Neural cell (in vitro differentiated cells): ENCODE measurements around the gene L1CAM. TPM values are rescaled to one million over a fixed set of nuclear protein-coding genes. Genes with fewer than 3 reads are reported as not detected.

Source experiments
- H2AFZ ChIP-seq: fragments of 200-600, 300-800 bp; sonication (generic), shearing (Covaris generic); 2 replicates; pipeline ENCODE4 v1.6.0; 2014; ENCODE audit warnings: low read depth, mild to moderate bottlenecking, antibody characterized with exemption, low read length, moderate library complexity
- H3F3A ChIP-seq: fragments of 200-600 bp; shearing (Covaris generic); 2 replicates; pipeline ENCODE4 v1.6.1; 2016; ENCODE audit warnings: mild to moderate bottlenecking, moderate library complexity, mixed read lengths, antibody characterized with exemption, low read length; ENCODE audit not compliant: insufficient read depth, poor library complexity, severe bottlenecking
- H3K27ac ChIP-seq: fragments of 200-600, 300-800 bp; sonication (generic), shearing (Covaris generic); 2 replicates; pipeline ENCODE4 v1.5.1; 2014; ENCODE audit warnings: mild to moderate bottlenecking, low read length, moderate library complexity
- H3K27me3 ChIP-seq: fragments of 300-800, 200-600 bp; sonication (generic), shearing (Covaris generic); 2 replicates; pipeline ENCODE4 v1.6.0; 2014; ENCODE audit warnings: mild to moderate bottlenecking, low read depth, low read length, moderate library complexity; ENCODE audit not compliant: insufficient read depth
- H3K36me3 ChIP-seq: fragments of 300-800, 200-600 bp; sonication (generic), shearing (Covaris generic); 2 replicates; pipeline ENCODE4 v1.5.1; 2014; ENCODE audit warnings: mild to moderate bottlenecking, antibody characterized with exemption, low read length, moderate library complexity; ENCODE audit not compliant: insufficient read depth
- H3K4me2 ChIP-seq: fragments of 300-800, 200-600 bp; sonication (generic), shearing (Covaris generic); 2 replicates; pipeline ENCODE4 v1.6.0; 2014; ENCODE audit warnings: mild to moderate bottlenecking, low read length
- H3K4me3 ChIP-seq: fragments of 300-800, 200-600 bp; sonication (generic), shearing (Covaris generic); 2 replicates; pipeline ENCODE4 v1.5.1; 2014; ENCODE audit warnings: mild to moderate bottlenecking, low read length, moderate library complexity
- H3K79me2 ChIP-seq: fragments of 200-600 bp; shearing (Covaris generic); replicated peaks from 2 replicates; pipeline ENCODE4 v1.6.0; 2014; ENCODE audit warnings: mild to moderate bottlenecking, low read length, moderate library complexity; ENCODE audit not compliant: insufficient read depth
- H3K9ac ChIP-seq: fragments of 300-800, 200-600 bp; sonication (generic), shearing (Covaris generic); 2 replicates; pipeline ENCODE4 v1.6.1; 2016; ENCODE audit warnings: mild to moderate bottlenecking, low read length, mixed read lengths
- H3K9me2 ChIP-seq: fragments of 200-600 bp; shearing (Covaris generic); 2 replicates; pipeline ENCODE4 v1.6.1; 2016; ENCODE audit warnings: mild to moderate bottlenecking, low read length, mixed read lengths; ENCODE audit not compliant: insufficient read depth
- H3K9me3 ChIP-seq: fragments of 200-600, 300-800 bp; sonication (generic), shearing (Covaris generic); 2 replicates; pipeline ENCODE4 v1.6.1; 2016; ENCODE audit warnings: mild to moderate bottlenecking, mixed run types, low read length, moderate library complexity, mixed read lengths
- H4K20me1 ChIP-seq: fragments of 200-600 bp; shearing (Covaris generic); 2 replicates; pipeline ENCODE4 v1.6.1; 2016; ENCODE audit warnings: mild to moderate bottlenecking, mixed run types; ENCODE audit not compliant: insufficient read depth
- CTCF ChIP-seq: fragments of 450-650 bp; IDR thresholded peaks from 2 replicates; pipeline ENCODE4 v1.5.1; 2014; ENCODE audit warnings: antibody characterized with exemption, mild to moderate bottlenecking, moderate library complexity; ENCODE audit not compliant: poor library complexity, severe bottlenecking
- EP300 ChIP-seq: fragments of 450-650 bp; conservative IDR thresholded peaks from 2 replicates; pipeline ENCODE4 v1.6.1; 2014; ENCODE audit warnings: antibody characterized with exemption, mild to moderate bottlenecking, moderate library complexity; ENCODE audit not compliant: poor library complexity, severe bottlenecking
- EZH2 ChIP-seq: fragments of 200-600, 300-800 bp; shearing (Covaris generic), sonication (generic); IDR thresholded peaks from 2 replicates; pipeline ENCODE4 v1.6.1; 2014; ENCODE audit warnings: antibody characterized with exemption, low read length, borderline replicate concordance, mild to moderate bottlenecking; ENCODE audit not compliant: insufficient read depth, poor library complexity, severe bottlenecking
- MXI1 ChIP-seq: fragments of 450-650 bp; conservative IDR thresholded peaks from 2 replicates; pipeline ENCODE4 v1.6.1; 2014; ENCODE audit warnings: antibody characterized with exemption, mild to moderate bottlenecking; ENCODE audit not compliant: poor library complexity, severe bottlenecking
- POLR2AphosphoS5 ChIP-seq: IDR thresholded peaks from 2 replicates; pipeline ENCODE4 v1.6.1; 2012
- RAD21 ChIP-seq: fragments of 450-650 bp; conservative IDR thresholded peaks from 2 replicates; pipeline ENCODE4 v1.6.1; 2014; ENCODE audit warnings: antibody characterized with exemption, mild to moderate bottlenecking, moderate library complexity
- REST ChIP-seq: IDR thresholded peaks from 2 replicates; pipeline ENCODE4 v1.6.1; 2012; ENCODE audit warnings: borderline replicate concordance
- SMC3 ChIP-seq: fragments of 450-650 bp; conservative IDR thresholded peaks from 2 replicates; pipeline ENCODE4 v1.6.1; 2014; ENCODE audit warnings: antibody characterized with exemption, mild to moderate bottlenecking, moderate library complexity; ENCODE audit not compliant: poor library complexity
- TAF1 ChIP-seq: IDR thresholded peaks from 2 replicates; pipeline ENCODE4 v1.6.1; 2012; ENCODE audit warnings: low read depth
- polyA plus RNA-seq: library from polyadenylated mRNA; depleted of rRNA; stranded (reverse); fragments of >200 nt; gene quantifications from 2 replicates; pipeline ENCODE4 v1.2.3, GENCODE V29; 2014

The L1CAM gene
- polyA plus RNA-seq, 1 donor from 2014 or later, result 88.0 TPM

- H3K9me2 ChIP-seq, result no peaks in the 10 kb centered on the region
- H4K20me1 ChIP-seq, result no peaks in the 10 kb centered on the region
- H3K9me3 ChIP-seq, result no peaks in the 10 kb centered on the region
- H3K36me3 ChIP-seq, result no peaks in the 10 kb centered on the region
- no peaks in the 10 kb centered on the region for H3K79me2 ChIP-seq
- no peak overlapping the region for H3K27ac ChIP-seq
- no peak overlapping the region for H3K9ac ChIP-seq
- H3K4me3 ChIP-seq, result no peak overlapping the region
- no peak for TF ChIP-seq CTCF
- no peak for TF ChIP-seq MXI1
- TF ChIP-seq REST, result no peak
- TF ChIP-seq EZH2, result no peak
- TF ChIP-seq SMC3, result no peak
- no peak for TF ChIP-seq TAF1
- no peak for TF ChIP-seq POLR2AphosphoS5
- no peak for TF ChIP-seq EP300
- no peak for TF ChIP-seq RAD21
- no peaks in the 10 kb centered on the region for H3K27me3 ChIP-seq
- no peak overlapping the region for H3K4me2 ChIP-seq
- H2AFZ ChIP-seq, result no peak overlapping the region
- H3F3A ChIP-seq, result no peaks in the 10 kb centered on the region
These were observed 27.2 kb upstream of the L1CAM start for GRCh38 chrX:153913211-153913610.

GRCh38 chrX:153911798-153912197, 25.8 kb upstream of the L1CAM start:
- Histone ChIP-seq H3K27ac (no peak overlapping the region), H3K9ac (no peak overlapping the region), H2AFZ (no peak overlapping the region), H3F3A (no peaks in the 10 kb centered on the region), H3K9me2 (no peaks in the 10 kb centered on the region), H3K9me3 (no peaks in the 10 kb centered on the region), H3K27me3 (no peaks in the 10 kb centered on the region), H4K20me1 (no peaks in the 10 kb centered on the region), H3K36me3 (no peaks in the 10 kb centered on the region), H3K4me2 (no peak overlapping the region), H3K79me2 (no peaks in the 10 kb centered on the region), H3K4me3 (no peak overlapping the region)
- TF ChIP-seq MXI1 (no peak), RAD21 (no peak), POLR2AphosphoS5 (no peak), EZH2 (no peak), SMC3 (no peak), EP300 (no peak), TAF1 (no peak), REST (no peak), CTCF (no peak)
